NCI-H345 (cell line): Measurements from ENCODE around the gene NTNG1.

Experiments used
- DNase-seq: peaks from one replicate; lab custom pipeline; 2025; lab: John Stamatoyannopoulos, UW

The NTNG1 gene

DNA sequence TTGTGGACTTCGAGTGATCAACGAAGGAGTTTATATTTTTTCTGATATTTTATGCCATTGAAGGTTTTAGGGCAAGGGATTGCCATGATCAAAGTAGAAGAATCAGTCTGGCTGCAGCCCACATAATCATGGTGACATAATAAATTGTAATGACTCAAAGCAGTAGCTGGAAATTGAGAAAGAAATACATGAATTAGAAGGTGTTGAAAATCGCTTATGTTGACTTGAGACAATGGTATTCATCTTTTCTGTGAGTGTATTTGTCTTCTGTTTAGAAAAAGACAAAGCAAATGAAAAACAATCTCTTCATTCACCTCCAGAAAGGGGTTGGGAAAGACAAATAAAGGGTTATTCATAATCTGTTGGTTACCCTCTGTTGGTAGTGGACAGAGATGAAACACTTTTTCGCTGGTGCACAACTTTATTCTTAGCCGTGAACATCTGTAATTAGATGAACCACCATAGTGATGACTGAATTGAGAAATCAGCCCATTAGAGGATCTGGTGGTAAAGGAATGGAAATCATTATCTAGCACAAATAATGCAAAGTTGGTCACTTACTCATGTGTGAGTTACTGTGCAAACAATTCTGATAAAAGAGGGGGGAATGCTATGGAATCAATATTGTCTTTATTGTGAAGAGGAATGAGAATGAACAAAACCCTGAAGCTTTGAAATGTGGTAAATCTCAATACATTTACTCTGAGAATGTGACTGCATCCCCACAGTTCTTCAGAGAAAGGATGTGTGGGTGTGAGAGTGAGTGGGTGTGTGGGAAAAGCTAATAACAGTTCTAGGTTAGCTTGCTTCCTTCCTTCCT, 121.8 kb downstream of the NTNG1 start:
- DNase-seq, result no peak

DNA sequence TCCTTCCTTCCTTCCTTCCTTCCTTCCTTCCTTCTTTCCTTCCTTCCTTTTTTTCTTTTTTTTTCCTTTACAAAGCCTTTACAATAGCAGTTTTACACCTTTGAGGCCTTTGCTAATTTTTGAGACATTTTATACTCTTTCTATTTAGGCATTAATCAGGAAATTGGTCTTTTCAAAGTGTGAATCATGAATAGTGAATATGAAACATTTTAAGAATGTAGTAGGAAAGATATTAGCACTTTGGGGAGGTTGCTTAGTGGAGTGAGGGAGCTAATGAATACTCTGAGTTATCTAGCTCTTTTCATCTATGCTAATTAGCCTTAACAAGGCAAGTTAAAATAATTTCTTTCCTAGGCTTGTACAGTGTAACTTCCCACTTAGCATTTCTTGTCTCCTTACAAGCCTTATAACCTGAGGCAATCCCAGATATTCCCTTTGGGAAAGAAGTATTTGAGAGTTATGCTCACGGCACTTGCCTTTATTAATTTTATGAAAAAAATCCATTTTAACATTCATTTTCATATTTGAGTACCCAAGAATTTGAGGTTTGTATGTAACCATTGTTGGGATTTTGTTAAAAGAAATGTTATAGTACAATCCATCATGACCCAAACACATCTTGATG, 122.6 kb downstream of the NTNG1 start:
- DNase-seq, result no peak

DNA sequence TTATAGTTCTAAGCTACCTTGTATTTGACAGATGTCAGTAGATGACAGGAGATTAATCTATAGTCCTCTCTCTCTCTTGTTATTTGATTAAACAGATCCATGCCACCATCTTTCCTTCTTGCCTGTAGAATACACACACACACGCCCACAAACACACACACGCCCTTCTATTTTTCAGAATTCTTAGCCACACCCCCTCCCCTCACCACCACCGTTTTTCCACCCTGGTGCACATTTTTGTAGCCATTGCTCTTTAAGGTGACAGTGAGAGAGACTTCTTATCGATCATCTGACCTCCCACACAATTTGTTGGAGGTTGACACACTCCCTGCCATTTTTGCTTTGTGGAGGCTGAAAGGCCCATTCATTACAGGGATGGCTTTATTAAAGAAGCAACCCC, 123.2 kb downstream of the NTNG1 start:
- DNase-seq, result no peak

DNA sequence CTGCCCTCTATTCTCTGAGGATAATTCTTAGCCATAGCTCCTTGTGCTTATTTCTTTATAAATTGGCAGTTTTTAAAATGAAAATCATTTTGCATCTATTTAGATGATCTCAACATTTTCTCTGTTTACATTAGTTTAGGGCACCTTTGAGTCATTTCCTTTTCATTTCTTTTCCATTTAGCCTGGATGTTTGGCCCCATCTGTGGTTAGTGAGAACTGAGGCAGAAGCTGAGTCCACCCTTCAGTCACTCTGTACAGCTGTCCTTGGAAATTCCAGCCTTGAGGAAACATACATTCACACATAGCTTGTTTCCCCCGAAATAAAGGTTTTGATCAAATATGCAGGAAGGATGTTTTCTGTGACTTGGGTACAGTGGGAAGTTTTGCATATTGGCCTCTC, 123.7 kb downstream of the NTNG1 start:
- no peak for DNase-seq

DNA sequence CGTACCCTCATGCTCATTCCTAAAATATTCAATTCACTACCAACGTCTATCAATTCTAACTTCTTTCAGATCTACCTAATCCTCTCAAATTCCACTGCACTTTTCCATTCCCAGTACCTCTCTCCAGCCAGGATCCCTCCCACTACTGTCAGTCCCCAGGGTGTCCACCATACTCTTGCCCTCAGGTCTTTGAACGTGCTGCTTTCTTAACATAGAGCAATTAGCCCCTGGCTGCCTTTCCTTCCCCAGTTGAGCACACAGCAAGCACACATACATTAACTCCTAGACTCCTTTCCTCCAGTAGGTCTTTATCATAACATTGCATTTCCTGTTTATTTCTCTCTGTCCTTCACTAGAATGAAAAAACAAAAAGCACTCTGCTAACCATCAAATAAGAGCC, 126.7 kb downstream of the NTNG1 start:
- DNase-seq, result no peak

DNA sequence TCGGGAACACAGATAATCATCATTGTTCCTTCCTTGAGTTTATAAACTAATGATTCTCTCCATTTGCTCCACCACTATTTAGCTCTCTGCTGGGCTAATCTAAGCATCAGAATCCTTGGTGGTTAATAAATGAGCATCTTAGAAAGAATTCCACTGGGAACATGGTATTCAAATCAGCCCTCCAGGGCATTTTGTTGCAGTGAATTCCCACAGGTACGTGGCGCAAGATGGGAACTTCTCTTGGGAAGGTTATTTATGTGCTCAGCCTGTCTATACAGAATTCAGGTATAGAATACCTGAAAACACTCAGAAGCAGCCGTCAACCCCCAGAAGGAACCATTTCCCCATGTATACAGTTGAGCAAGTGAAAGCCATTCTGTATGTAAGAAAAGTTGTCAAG, 131.5 kb downstream of the NTNG1 start:
- no peak for DNase-seq

DNA sequence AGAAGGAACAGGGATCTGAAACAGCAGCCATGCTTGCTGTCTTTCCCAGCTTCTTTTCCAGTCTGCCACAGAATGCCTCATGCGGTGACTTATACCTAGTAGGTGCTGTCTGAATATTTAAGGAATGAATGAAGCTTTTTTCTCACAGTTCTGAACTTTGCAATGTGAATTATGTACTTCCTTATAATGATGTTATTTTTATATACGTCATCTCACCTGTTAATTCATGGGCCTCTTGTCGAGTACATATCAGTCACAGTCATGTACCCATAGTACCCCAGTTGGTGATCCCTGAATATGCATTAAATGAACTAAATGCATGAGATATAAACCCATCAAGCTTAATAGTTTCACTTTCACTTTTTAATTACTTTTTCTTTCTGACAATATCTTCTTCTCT, 132.7 kb downstream of the NTNG1 start:
- no peak for DNase-seq

DNA sequence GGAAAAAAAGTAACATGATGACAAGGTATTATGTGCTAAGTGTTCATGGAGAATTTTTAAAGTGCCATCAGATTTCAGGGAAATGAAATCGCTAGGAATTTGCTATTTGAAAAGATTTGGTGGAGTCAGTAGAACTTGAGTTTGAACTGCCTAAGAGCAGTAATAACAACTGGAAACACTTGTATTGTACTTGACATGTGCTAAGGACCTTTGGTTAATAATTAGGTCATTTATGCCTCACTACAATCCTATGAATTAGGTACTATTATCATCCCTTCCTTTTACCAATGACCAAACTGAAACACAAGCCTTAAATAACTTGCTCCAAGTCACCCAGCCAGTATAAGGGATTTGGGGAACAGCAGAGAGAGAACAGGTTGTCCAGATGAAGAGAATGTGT, 133.4 kb downstream of the NTNG1 start:
- no peak for DNase-seq

DNA sequence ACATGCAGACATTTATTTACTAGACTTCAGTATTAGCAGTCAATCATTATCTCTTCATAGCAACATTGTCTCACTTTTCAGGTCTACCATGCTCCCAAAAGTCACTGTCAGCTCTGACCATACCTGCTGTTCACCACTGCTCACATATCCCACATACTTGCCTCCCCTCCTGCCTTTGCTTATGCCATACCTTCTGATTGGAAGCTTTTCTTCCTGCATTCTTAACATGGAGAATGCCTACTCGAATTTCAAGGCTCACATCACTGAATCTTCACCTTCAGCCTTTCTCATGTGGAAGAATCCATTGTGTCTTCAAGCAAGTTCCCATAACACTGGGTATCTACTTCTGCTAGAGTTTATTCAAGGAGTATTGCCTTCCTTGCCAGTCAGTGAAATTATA, 135.4 kb downstream of the NTNG1 start:
- DNase-seq, result no peak

DNA sequence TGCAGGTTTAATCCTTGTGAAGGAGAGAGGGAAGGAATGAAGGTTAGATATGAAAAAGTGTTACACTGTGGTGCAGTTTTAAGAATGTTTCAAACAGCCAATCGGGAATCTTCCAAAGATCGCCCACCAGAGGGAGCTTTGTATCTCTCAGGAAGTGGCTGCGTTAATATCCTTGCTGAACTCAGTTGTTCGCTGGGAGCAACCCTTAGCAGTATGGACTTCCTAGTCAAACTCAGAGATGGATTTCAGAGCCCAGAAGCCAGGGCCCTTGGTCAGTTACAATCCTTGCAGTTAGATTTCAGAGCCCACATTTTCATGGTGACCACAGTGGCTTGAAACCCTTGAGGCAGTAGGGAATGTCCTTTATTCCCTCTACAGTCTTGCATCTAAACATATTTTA, 136.2 kb downstream of the NTNG1 start:
- no peak for DNase-seq

DNA sequence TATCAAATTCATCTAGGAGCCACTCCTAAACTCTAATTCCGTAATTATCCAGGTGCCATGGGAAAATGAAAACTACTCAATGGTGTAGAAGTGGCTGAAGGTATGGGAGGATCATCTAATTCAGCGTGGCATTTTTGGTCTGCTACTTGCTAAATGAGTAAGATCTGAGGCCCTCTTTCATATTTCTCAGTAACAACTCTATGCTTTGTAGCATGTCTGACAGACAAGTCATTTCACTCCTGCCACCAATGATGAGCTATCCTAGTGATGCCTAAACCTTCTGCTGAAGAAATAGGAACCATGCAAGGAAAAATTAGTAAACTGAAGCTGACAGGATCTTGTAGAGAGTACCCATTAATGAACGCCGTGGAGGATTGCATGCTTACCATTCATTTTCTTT, 145.3 kb downstream of the NTNG1 start:
- DNase-seq, result no peak

DNA sequence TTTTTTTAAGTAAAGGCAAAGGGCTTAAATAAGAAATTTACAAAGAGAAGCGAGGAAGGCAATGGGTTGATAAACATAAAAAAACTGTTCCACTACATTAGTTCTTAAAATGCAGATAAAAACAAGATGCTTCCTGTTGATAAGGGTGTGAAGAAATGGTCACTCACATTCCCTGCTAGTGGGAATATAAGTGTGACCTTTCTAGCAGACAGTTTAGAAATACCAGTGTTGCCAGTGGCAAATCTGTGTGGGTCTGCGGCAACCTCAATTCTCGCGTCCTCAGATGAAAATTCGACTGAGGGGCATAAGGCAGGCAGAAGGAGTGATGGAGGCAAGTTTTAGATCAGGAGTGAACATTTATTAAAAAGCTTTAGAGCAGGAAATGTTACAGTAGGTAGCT, 151.1 kb downstream of the NTNG1 start:
- no peak for DNase-seq

DNA sequence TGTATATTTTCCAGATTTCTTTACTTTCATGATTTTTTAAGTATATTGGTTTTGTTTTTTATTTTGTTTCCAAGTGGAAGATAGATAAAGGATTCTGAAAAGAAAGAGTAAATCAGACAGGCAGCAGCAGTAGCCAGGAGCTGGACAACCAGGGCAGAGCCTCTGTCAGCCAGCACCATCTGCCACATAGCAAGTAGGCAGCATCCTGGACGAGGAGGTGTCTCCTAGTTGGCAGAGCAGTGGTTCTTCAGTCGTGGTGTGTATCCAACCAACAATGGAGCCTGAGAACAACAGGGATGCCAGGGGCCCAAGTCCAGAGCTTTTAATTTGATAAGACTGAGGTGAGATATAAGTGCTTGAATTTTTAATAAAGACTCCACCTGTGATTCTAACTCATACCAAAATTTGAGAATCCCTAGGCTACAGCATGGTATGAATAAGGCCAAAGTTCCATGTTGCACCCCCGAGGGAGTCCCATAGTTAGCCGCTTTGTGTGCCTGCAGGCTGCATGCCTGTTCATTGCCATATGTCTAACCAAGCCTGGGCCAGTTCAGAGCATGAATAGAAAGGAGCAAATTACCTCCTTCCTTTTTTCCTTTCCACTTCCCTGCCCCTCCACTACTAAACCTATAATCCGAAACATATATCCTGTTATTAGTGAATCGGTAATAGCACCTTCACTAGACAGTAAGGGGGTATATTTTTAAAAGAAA, 153.2 kb downstream of the NTNG1 start:
- no peak for DNase-seq

DNA sequence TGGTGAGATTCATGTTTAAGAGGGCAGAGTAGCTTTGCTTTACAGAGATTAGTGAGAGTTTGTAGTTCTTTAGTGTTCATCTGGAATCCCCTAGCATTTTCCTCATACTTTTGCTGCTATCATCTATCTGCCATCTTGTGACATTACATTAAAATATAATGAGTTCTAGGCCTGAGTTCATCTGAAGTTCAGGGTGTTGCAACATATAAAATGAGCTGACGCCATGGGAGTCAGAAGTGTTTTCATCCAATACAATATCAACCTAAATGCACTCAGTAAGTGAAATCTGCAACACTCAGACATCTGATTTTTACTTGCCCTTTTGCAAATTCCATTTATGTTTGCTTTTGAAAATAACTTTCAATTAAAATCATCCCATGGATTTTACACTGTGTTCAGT, 153.8 kb downstream of the NTNG1 start:
- DNase-seq, result no peak

DNA sequence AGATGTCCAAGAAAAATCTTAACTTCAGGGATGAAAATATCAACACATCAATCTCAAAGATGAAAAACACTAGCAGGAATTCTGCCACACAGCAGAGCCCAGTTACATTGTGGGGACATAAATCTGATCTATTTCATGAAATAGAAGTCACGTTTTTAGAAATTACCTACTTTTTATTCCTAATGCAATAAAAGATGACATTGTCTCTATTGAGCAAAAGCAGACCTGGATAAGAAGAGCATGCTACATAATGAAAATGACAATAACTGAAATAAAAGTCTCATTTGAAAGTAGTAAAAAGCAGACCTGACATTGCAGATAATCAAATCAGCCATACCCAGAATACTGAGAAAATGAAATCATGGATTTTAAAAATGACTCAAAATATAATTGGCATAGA, 156.8 kb downstream of the NTNG1 start:
- no peak for DNase-seq

DNA sequence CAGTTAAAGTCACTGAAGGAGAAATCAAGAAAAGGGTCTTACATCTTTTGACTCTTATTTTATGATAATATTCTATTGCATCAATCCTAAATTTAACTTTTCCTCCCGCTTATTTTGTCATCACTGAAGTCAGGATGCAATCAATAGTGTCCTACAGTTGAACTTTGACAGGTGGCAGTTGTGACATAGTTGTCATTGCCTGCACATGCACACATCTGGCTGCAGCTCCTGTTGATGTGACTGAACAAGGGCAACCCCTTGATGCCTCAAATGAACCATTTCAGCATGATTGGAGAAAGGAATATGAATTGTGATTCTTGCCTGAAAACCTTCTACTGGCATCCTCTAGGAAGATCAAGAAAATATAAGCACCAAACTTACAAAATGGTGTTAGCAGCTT, 157.7 kb downstream of the NTNG1 start:
- DNase-seq, result no peak

DNA sequence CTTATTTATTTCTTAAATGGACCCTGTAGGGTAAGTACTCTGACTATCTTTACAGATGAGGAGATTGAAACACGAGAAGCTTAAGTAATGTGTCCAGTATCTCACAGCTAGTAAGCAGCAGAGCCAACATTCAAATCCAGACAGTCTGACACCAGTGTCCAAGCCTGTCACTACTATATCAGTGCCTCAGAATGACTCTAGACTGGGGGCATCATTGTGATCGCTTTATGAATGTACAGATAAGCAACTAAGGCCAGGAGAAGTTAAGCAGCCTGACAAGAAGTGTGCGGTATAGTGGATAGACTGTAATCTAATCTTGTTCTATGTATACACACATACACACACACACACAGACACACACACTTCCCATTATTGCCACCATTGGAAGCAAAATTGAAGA, 158.7 kb downstream of the NTNG1 start:
- no peak for DNase-seq

DNA sequence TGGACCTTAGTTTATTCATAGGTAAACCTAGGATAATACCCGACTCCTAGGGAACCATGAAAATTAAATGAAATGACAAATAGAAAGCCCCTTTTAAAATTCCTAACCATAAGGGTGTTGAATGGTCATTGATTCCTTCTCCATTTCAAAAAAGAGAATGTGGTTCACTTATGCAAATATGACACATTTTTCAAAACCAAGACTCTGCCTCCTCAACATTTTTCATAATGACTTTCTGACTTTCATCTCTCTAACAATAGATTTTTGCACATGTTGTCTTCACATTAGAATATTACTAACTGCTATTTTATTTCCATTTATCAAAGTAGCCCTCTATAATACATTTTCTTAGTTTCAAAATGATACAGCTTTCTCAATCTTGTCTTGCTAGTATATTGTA, 169.1 kb downstream of the NTNG1 start:
- no peak for DNase-seq

DNA sequence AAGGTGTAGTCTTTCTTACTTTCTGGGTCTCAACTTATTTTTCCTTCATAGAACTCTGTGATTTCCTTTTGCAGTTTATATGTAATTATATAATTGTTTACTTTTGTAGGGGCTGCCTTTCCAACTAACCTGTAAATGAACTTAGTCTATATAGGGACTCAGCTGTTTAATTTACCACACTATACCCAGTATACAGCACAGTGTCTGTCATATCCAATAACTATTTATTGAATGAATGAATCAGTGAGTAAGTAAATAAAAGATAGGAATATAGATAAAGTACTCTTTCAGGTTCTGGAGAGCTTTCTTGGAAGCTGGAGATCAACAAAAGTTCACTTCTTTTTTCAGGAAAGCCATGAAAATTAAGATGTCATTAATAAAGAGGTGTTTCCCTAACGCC, 174.8 kb downstream of the NTNG1 start:
- no peak for DNase-seq

DNA sequence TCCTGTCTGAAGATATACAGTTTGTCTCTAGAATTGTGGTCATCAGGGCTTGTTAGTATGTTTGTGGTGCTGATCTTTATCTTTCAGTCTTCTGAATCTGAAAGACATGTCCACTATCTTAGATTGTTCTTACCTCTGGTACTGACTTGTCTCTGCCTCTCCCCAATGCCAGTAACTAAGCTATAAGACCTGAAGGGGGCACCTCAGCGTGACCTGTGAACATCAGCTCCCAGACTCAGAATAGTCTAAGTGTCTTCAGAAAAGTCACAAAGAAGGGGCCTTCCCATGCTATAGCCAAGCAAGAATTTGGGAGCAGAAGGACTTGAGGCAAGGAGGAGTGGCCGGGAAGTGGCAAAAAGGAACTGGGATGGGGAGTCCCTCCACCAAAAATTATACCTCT, 178.1 kb downstream of the NTNG1 start:
- DNase-seq, result no peak

DNA sequence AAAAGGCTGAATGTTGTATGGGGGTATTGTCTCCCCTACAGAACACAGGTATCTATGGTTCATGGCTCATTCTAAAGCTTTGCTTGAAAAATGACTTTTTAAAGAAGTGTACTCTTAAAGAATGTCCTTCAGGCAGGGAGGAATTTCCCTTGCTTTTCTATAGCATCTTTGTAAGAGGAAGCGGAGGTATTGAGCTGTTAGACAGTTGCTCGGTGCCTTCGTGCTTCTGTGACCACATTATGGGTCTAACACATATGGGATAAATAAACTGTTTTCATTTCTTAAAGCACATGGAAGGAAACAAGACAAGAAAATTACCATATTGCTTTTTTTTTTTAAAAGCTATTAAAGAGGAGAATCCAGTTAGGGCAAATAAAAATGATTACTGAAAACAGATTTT, 182.9 kb downstream of the NTNG1 start:
- no peak for DNase-seq

DNA sequence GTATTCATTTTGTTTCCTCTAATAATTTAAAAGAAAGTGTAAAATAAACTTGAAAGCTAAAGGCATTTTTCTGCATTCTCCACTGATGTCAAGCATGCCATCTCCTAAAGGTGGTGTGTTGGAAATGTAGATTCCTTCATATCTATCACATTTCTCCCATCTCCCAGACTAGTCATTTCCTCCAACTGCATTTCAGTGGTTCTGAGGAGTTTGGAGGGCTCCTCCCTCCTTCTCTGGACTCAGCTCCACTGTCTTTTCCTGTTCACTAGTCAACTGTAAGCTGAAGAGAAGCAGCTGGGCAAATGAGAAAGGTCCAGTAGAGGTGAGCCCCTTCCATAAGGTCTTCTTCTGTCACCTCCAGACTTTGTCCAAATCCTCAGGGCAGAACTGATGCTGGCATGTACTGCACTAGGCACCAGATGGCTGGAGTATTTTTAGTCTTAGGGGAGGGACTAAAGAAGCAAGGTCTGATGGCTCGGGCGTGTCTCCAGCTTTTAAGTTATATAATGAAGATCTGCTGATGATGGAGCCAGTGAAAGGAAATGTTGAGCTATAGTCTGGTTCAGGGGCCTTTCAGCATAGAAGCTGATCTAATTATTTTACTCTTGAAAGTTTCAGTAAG, 186.1 kb downstream of the NTNG1 start:
- DNase-seq, result no peak

DNA sequence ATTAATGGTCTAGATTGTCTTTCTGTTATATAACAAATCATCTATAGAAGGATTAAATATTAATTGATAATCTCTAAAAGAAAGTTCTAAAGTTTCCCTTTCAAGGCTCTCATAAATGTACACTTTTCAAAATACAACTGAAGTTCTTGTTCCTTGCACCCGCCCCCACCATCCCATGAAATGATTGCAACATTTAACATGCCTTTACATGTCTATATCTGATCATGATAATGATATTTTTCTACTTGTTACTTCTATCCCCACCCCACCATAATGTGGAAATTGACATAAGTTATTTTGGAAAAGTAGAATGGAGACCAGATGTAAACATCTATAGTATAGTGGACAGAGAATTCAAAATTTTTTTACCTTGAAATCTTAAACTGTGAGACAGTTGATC, 186.6 kb downstream of the NTNG1 start:
- DNase-seq, result no peak
